Thyroid gland (tissue), 4 donors: ENCODE data around the gene SCOC.

Source experiments
- CTCF ChIP-seq, 6 experiments: fragments of 200-600 bp in 3 of 6; fragments of 450-650 bp in 3 of 6; sonication (generic) in 3 of 6; IDR thresholded peaks; one replicate each; pipeline ENCODE4 v1.5.1; 2016 to 2019; ENCODE audit warnings: antibody characterized with exemption in 6 of 6, mild to moderate bottlenecking in 2 of 6, inconsistent platforms in 1 of 6, moderate library complexity in 1 of 6
- POLR2A ChIP-seq, 2 donors: fragments of 450-650 bp; IDR thresholded peaks; one replicate each; pipeline ENCODE4 v1.6.1; 2017; ENCODE audit warnings: antibody characterized with exemption in 2 of 2, mild to moderate bottlenecking in 2 of 2, moderate library complexity in 1 of 2

GRCh38 chr4:140349816-140350215, 23.6 kb upstream of the SCOC start:
- TF ChIP-seq CTCF (IDR thresholded peaks at IDR 0.05), result no peak
- TF ChIP-seq POLR2A (IDR thresholded peaks at IDR 0.05), result no peak
